Adrenal gland (tissue), 5 donors: ENCODE results near the gene KRT39.

Experiments
- CTCF ChIP-seq, 6 experiments: fragments of 450-650 bp in 4 of 6; fragments of 200-600 bp in 2 of 6; sonication (generic) in 1 of 6; IDR thresholded peaks; 1 replicate in 5 of 6; 2 replicates in 1 of 6; pipeline versions ENCODE4 v1.5.1 to v1.8.0; 2016 to 2021; ENCODE audit warnings: antibody characterized with exemption in 6 of 6, mild to moderate bottlenecking in 2 of 6, moderate library complexity in 1 of 6
- POLR2A ChIP-seq, 2 donors: fragments of 450-650 bp; IDR thresholded peaks; one replicate each; pipeline ENCODE4 v1.6.1; 2017; ENCODE audit warnings: antibody characterized with exemption in 2 of 2, mild to moderate bottlenecking in 2 of 2, moderate library complexity in 1 of 2
- donor health status: DM: no; HTN: no; CAD: no.

DNA sequence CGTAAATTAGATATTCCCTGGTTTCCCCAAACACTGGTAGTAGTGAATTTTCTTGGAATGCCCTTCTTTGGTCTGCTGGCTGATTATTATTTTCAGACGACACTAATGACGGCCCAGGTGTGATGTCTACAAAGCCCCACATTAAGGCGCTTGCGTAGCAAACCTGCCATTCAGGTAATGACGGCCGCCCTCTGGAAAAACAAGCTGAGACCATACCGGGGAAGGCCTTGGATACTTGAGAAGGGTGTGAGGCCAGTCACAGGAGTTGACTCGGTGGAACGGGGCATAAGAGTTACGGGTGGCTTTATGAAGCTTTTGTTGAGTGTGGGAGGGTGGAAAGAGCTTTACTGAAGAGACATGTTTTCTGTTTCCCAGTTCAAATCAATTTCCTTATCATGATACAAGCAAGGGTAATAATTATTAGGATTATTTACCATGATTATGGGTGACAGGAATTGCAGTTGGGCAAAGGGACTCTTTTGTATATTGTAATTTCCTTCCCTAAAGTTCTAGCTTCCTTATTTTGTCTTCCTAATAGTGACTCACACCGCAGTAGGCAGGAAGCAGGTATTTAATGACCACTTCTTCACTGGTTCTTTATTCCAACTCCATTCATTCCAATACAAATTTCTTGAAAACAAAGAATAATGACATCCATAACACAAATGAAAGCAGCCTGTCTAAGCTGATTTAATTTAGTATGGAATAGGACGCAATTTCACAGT lies 54.1 kb downstream of the KRT39 start:
- TF ChIP-seq CTCF (IDR thresholded peaks at IDR 0.05) (no peak), POLR2A (IDR thresholded peaks at IDR 0.05) (no peak)
